Measurements from ENCODE around the gene DENND4A. TPM values are rescaled to one million over a fixed set of nuclear protein-coding genes. Genes with fewer than 3 reads are reported as not detected.
A peak's percentile ranks its signal among the peaks of the same experiment; 100 is the strongest.

The DENND4A gene
- polyA plus RNA-seq, 1 of the 3 experiments (the other 2 are of a cell fraction): 2.5 TPM

- TF ChIP-seq MXI1 (IDR thresholded peaks at IDR 0.05; ENCODE audit: low read depth, low read length) (no peak), NRF1 (IDR thresholded peaks at IDR 0.05; ENCODE audit: low read depth, low read length) (no peak), TEAD4 (IDR thresholded peaks at IDR 0.05; ENCODE audit: borderline replicate concordance, insufficient read depth) (no peak), JUND (IDR thresholded peaks at IDR 0.05) (no peak), ZBTB33 (IDR thresholded peaks at IDR 0.05; ENCODE audit: borderline replicate concordance, low read depth) (no peak), IRF3 (IDR thresholded peaks at IDR 0.05; ENCODE audit: low read depth, low read length) (no peak), ELF1 (IDR thresholded peaks at IDR 0.05) (no peak)
- TF ChIP-seq, protein P1, sequence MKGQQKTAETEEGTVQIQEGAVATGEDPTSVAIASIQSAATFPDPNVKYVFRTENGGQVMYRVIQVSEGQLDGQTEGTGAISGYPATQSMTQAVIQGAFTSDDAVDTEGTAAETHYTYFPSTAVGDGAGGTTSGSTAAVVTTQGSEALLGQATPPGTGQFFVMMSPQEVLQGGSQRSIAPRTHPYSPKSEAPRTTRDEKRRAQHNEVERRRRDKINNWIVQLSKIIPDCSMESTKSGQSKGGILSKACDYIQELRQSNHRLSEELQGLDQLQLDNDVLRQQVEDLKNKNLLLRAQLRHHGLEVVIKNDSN (IDR thresholded peaks at IDR 0.05; ENCODE audit: borderline replicate concordance, low read depth): no peak
- TF ChIP-seq, protein P2, sequence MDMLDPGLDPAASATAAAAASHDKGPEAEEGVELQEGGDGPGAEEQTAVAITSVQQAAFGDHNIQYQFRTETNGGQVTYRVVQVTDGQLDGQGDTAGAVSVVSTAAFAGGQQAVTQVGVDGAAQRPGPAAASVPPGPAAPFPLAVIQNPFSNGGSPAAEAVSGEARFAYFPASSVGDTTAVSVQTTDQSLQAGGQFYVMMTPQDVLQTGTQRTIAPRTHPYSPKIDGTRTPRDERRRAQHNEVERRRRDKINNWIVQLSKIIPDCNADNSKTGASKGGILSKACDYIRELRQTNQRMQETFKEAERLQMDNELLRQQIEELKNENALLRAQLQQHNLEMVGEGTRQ (IDR thresholded peaks at IDR 0.05; ENCODE audit: borderline replicate concordance, low read depth, low read length): no peak
Observed at GRCh38 chr15:65837301-65838294, 45.5 kb upstream of the DENND4A start (continued).

DNA sequence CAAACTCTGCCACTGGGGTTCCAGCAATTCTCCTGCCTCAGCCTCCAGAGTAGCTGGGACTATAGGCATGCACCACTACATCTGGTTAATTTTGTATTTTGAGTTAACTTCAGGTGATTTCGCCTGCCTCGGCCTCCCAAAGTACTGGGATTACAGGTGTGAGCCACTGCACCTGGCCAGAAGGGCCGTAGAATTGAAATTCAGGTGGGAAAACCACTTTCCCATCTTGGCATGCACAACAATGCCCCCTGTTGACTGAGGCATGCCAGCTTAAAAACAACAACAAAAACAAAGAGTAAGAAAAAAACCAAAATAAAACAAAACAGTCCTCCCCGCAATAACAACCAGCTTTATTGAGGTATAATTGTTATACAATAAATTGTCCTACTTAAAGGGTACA, 44.6 kb upstream of the DENND4A start:
- no peaks in the 10 kb centered on the region for H3K79me2 ChIP-seq (ENCODE audit: insufficient read depth)
- peaks cover 13% of the 10 kb centered on the region for H3F3A ChIP-seq (replicated peaks; ENCODE audit: insufficient read depth)
- no peak overlapping the region for H3K4me2 ChIP-seq
- H3K27me3 ChIP-seq (ENCODE audit: insufficient read depth): no peaks in the 10 kb centered on the region
- H2AFZ ChIP-seq (ENCODE audit: low read depth): no peak overlapping the region
- H3K36me3 ChIP-seq (replicated peaks in 1 of 2; ENCODE audit: control insufficient read depth in 1 of 2, insufficient read depth in 2 of 2, low read length in 1 of 2): no peaks in the 10 kb centered on the region
- ChIA-PET POLR2A (no interaction called here), CTCF (interaction anchor here (0.8 to 6.6 kb wide), 14 partner anchors 12 to 240 kb away, joined by 3 to 65 read pairs (median 4); partner anchors contain the start of genes INTS14 and RAB11A)
- H3K4me3 ChIP-seq (ENCODE audit: low read depth in 2 of 2, low read length in 1 of 2): no peak overlapping the region
- H3K9ac ChIP-seq: no peak overlapping the region
- H4K20me1 ChIP-seq (ENCODE audit: insufficient read depth): no peaks in the 10 kb centered on the region
- DNase-seq: no peak
- no peaks in the 10 kb centered on the region for H3K9me2 ChIP-seq
- H3K4me1 ChIP-seq (ENCODE audit: control insufficient read depth in 1 of 2, insufficient read depth in 2 of 2, low read depth in 1 of 2, low read length in 1 of 2): peaks cover 9 to 15% of the 10 kb centered on the region in 2 experiments; a peak in 3 of 4 replicates
- TF ChIP-seq SMC3 (IDR thresholded peaks at IDR 0.05; ENCODE audit: low read depth, low read length) (0 out of 2 replicates have a peak, but pooled peaks have one; percentile 5), RAD21 (IDR thresholded peaks at IDR 0.05; ENCODE audit: low read length) (peak; percentile 49), POLR2AphosphoS5 (IDR thresholded peaks at IDR 0.05; ENCODE audit: low read depth, low read length) (no peak), CHD2 (IDR thresholded peaks at IDR 0.05; ENCODE audit: low read length, partially characterized antibody) (no peak), FOXJ3 (CRISPR knock-in tag; IDR thresholded peaks at IDR 0.05) (no peak), RXRA (IDR thresholded peaks at IDR 0.05; ENCODE audit: borderline replicate concordance, low read depth) (no peak), CTCF (IDR thresholded peaks at IDR 0.05) (peak; percentile 23; the same call in 1 of the 2 replicates), MXI1 (IDR thresholded peaks at IDR 0.05; ENCODE audit: low read depth, low read length) (no peak)
- H3K9me3 ChIP-seq: no peaks in the 10 kb centered on the region
- H3K27ac ChIP-seq (ENCODE audit: low read depth in 2 of 2, low read length in 1 of 2): no peak overlapping the region
- 75% methylated on average over 4 of the region's 4 CpGs for WGBS (ENCODE audit: low lambda C conversion rate)
